Vagina (tissue), 2 donors: ENCODE results near the gene CELF4. TPM values are rescaled to one million over a fixed set of nuclear protein-coding genes. Genes with fewer than 3 reads are reported as not detected.

Source experiments
- DNase-seq, 2 donors: peaks; one replicate each; pipeline ENCODE4 v3.0.0-alpha.2; 2017; ENCODE audit errors: extremely low spot score in 2 of 2
- H3K27ac ChIP-seq: fragments of 200-600 bp; sonication (generic); one replicate; pipeline ENCODE4 v1.5.1; 2019
- H3K27me3 ChIP-seq: fragments of 200-600 bp; sonication (generic); one replicate; pipeline ENCODE4 v1.5.1; 2019
- H3K36me3 ChIP-seq, 2 donors: fragments of 200-600 bp; sonication (generic); one replicate each; pipeline ENCODE4 v1.5.1; 2017 to 2019
- H3K4me1 ChIP-seq: fragments of 200-600 bp; sonication (generic); one replicate; pipeline ENCODE4 v1.5.1; 2019
- H3K4me3 ChIP-seq, 2 donors: fragments of 200-600 bp; sonication (generic); 1 replicate in 1 of 2; 2 replicates in 1 of 2; pipeline ENCODE4 v1.5.1; 2016 to 2019
- H3K9me3 ChIP-seq: fragments of 200-600 bp; sonication (generic); one replicate; pipeline ENCODE4 v1.5.1; 2019
- CTCF ChIP-seq, 3 experiments: fragments of 450-650 bp in 2 of 3; fragments of 200-600 bp in 1 of 3; sonication (generic) in 1 of 3; IDR thresholded peaks; one replicate each; pipeline ENCODE4 v1.5.1; 2017 to 2019; ENCODE audit warnings: antibody characterized with exemption in 3 of 3, mild to moderate bottlenecking in 2 of 3, moderate library complexity in 2 of 3
- POLR2A ChIP-seq, 2 donors: fragments of 450-650 bp; IDR thresholded peaks; one replicate each; pipeline ENCODE4 v1.6.1; 2017; ENCODE audit warnings: antibody characterized with exemption in 2 of 2, mild to moderate bottlenecking in 2 of 2, moderate library complexity in 2 of 2
- POLR2AphosphoS5 ChIP-seq, 2 donors: sonication (generic); formaldehyde crosslinking; IDR thresholded peaks; one replicate each; pipeline ENCODE4 v1.9.0; 2017; ENCODE audit warnings: antibody characterized with exemption in 2 of 2, mild to moderate bottlenecking in 2 of 2, low read depth in 1 of 2; ENCODE audit not compliant: insufficient read depth in 1 of 2
- intact Hi-C: fragments of 100-400 bp; cut with DNase I; formaldehyde crosslinking; loops from one replicate; pipeline ENCODE4 v1.15.1; 2023
- total RNA-seq: library from RNA; depleted of rRNA; stranded (reverse); fragments of >200 nt; gene quantifications from one replicate; pipeline ENCODE4 v1.2.3, GENCODE V29; 2016

Gene CELF4
- total RNA-seq, 1 donor from 2014 or later: 2.2 TPM

- H3K36me3 ChIP-seq: no peaks in the 10 kb centered on the region
- no peak overlapping the region for H3K4me3 ChIP-seq
- H3K9me3 ChIP-seq: no peaks in the 10 kb centered on the region
- H3K27me3 ChIP-seq: no peaks in the 10 kb centered on the region
- intact Hi-C loops: no loop called here
- H3K4me1 ChIP-seq: peaks cover 9% of the 10 kb centered on the region
- TF ChIP-seq CTCF (IDR thresholded peaks at IDR 0.05) (no peak), POLR2A (IDR thresholded peaks at IDR 0.05) (no peak), POLR2AphosphoS5 (IDR thresholded peaks at IDR 0.05; ENCODE audit: insufficient read depth in 1 of 2, low read depth in 1 of 2) (no peak)
- no peak overlapping the region for H3K27ac ChIP-seq
- DNase-seq: no peak
Observed at GRCh38 chr18:37407571-37407970, 158.0 kb downstream of the CELF4 start.

- Histone ChIP-seq H3K36me3 (no peaks in the 10 kb centered on the region), H3K4me3 (no peak overlapping the region), H3K4me1 (peaks cover 9% of the 10 kb centered on the region), H3K27ac (no peak overlapping the region), H3K9me3 (no peaks in the 10 kb centered on the region), H3K27me3 (no peaks in the 10 kb centered on the region)
- TF ChIP-seq POLR2AphosphoS5 (IDR thresholded peaks at IDR 0.05; ENCODE audit: insufficient read depth in 1 of 2, low read depth in 1 of 2) (no peak), CTCF (IDR thresholded peaks at IDR 0.05) (no peak), POLR2A (IDR thresholded peaks at IDR 0.05) (no peak)
- intact Hi-C loops: no loop called here
- DNase-seq: no peak
Observed at GRCh38 chr18:37405772-37406171, 159.8 kb downstream of the CELF4 start.

- no peak for DNase-seq
- H3K27me3 ChIP-seq: no peaks in the 10 kb centered on the region
- peaks cover 9% of the 10 kb centered on the region for H3K4me1 ChIP-seq
- intact Hi-C loops: no loop called here
- no peaks in the 10 kb centered on the region for H3K36me3 ChIP-seq
- no peaks in the 10 kb centered on the region for H3K9me3 ChIP-seq
- TF ChIP-seq POLR2A (IDR thresholded peaks at IDR 0.05) (no peak), POLR2AphosphoS5 (IDR thresholded peaks at IDR 0.05; ENCODE audit: insufficient read depth in 1 of 2, low read depth in 1 of 2) (no peak), CTCF (IDR thresholded peaks at IDR 0.05) (no peak)
- no peak overlapping the region for H3K4me3 ChIP-seq
- H3K27ac ChIP-seq: no peak overlapping the region
Observed at GRCh38 chr18:37405229-37405628, 160.4 kb downstream of the CELF4 start.

GRCh38 chr18:37403788-37404187 is 161.8 kb downstream of the CELF4 start:
- intact Hi-C loops: no loop called here
- Histone ChIP-seq H3K36me3 (no peaks in the 10 kb centered on the region), H3K4me1 (peaks cover 9% of the 10 kb centered on the region), H3K27ac (no peak overlapping the region), H3K9me3 (no peaks in the 10 kb centered on the region), H3K27me3 (no peaks in the 10 kb centered on the region), H3K4me3 (no peak overlapping the region)
- no peak for TF ChIP-seq POLR2AphosphoS5 (IDR thresholded peaks at IDR 0.05; ENCODE audit: insufficient read depth in 1 of 2, low read depth in 1 of 2)
- TF ChIP-seq POLR2A (IDR thresholded peaks at IDR 0.05): no peak
- TF ChIP-seq CTCF (IDR thresholded peaks at IDR 0.05): no peak
- DNase-seq: no peak

GRCh38 chr18:37403100-37403781 is 162.4 kb downstream of the CELF4 start:
- intact Hi-C loops: no loop called here
- Histone ChIP-seq H3K27ac (no peak overlapping the region), H3K4me1 (peaks cover 9% of the 10 kb centered on the region), H3K27me3 (no peaks in the 10 kb centered on the region), H3K36me3 (no peaks in the 10 kb centered on the region), H3K9me3 (no peaks in the 10 kb centered on the region), H3K4me3 (no peak overlapping the region)
- TF ChIP-seq CTCF (IDR thresholded peaks at IDR 0.05): no peak
- no peak for DNase-seq
